Smooth muscle cell of the brain vasculature (primary cell): ENCODE measurements around the gene EEF1A1.
"Not testable (repeated sequence)": the region's sequence is repeated elsewhere in the genome, so short reads cannot be mapped to it uniquely, and the experiment has no call there.

ENCODE experiments used
- DNase-seq: peaks from one replicate; pipeline ENCODE4 v3.0.0-alpha.2; 2012; ENCODE audit warnings: low read depth, low spot score

Gene EEF1A1

DNA sequence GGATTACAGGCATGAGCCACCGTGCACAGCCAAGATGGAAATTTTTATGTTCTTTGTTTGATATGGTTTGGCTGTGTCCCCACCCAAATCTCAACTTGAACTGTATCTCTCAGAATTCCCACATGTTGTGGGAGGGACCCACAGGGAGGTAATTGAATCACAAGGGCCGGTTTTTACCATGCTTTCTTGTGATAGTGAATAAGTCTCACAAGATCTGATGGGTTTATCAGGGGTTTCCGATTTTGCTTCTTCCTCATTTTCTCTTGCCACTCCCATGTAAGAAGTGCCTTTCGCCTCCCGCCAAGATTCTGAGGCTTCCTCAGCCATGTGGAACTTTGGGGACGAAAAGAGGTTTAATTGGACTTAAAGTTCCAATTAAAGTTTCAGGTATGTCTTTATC, 14.6 kb downstream of the EEF1A1 start:
- DNase-seq, result no peak

DNA sequence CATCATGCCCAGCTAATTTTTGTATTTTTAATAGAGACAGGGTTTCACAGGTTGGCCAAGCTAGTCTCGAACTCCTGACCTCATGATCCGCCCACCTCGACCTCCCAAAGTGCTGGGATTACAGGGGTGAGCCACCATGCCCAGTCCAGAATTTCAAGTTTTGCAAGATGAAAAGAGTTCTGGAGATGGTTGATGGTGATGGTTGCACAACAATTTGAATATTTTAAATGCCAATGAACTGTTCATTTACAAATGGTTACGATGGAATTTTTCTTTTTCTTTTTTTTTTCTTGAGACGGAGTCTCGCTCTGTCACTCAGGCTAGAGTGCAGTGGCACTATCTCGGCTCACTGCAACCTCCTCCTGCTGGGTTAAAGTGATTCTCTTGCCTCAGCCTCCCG, 15.1 kb downstream of the EEF1A1 start:
- not testable (repeated sequence) for DNase-seq

- no peak for DNase-seq
Measured at GRCh38 chr6:73505142-73505541, 15.7 kb downstream of the EEF1A1 start.

DNA sequence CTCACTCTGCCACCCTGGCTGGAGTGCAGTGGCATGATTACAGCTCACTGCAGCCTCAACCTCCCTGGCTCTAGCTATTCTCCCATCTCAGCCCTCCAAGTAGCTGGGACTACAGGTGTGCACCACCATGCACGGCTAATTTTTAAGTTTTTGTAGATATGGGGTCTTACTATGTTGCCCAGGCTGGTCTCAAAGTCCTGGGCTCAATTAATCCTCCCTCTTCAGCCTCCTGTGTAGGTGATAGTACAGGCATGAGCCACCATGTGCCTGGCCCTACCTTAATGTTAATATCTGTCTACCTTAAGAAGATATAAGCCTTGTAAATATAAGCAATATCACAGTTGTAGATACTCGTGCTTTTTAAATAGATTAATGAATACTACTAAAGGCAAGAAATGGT, 16.7 kb downstream of the EEF1A1 start:
- no peak for DNase-seq

GRCh38 chr6:73503027-73503772, 17.6 kb downstream of the EEF1A1 start:
- no peak for DNase-seq

DNA sequence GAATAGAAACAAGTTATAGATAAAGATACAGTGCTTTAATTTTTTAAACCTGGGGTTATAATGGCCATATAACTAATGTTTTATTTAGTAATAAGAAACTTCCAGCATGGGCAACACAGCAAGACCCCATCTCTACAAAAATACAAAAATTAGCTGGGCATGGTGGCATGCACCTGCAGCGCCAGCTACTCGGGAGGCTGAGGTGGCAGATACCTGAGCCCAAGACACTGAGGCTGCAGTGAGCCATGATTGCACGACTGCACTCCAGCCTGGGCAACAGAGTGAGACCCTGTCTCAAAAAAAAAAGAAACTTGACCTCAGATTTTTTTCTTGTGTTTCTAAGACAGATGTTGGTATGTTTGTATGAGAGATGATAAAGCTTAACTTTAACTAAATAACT, 22.9 kb downstream of the EEF1A1 start:
- no peak for DNase-seq

DNA sequence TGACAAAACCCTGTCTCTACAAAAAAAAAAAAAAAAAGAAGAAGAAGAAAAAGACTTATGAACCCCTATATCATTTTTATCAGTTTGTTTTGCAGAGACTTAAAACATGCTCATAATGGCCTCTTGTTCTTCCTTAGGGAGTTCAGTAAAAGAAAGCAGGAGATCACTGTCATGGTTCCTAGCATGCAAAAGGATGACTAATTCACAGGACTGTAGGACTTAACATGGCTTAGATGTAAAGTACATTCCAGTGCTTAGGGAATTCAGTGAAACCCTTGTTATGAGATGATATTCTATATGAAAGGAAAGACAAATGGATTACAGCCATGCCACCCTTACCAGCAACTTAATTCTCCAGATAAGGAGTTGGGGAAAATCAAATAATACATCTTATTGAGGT, 29.5 kb downstream of the EEF1A1 start:
- DNase-seq, result no peak

GRCh38 chr6:73487473-73487872, 33.4 kb downstream of the EEF1A1 start:
- DNase-seq, result no peak

- DNase-seq, result no peak
Measured at GRCh38 chr6:73484438-73484837, 36.4 kb downstream of the EEF1A1 start.

GRCh38 chr6:73481969-73482368, 38.9 kb downstream of the EEF1A1 start:
- DNase-seq, result no peak

GRCh38 chr6:73477407-73477806, 43.4 kb downstream of the EEF1A1 start:
- DNase-seq, result no peak

DNA sequence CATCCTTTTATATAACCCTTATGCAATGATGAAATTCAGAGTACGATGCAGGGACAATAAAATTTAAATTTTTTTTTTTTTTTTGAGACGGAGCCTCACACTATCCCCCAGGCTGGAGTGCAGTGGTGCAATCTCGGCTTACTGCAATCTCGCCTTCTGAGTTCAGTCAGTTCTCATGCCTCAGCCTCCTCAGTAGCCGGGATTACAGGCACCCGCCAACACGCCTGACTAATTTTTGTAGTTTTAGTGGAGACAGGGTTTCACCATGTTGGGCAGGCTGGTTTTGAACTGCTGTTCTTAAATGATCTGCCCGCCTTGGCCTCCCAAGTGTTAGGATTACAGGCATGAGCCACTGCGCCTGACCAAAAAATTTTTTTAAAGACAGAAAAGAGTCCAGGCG, 44.1 kb downstream of the EEF1A1 start:
- DNase-seq, result no peak

DNA sequence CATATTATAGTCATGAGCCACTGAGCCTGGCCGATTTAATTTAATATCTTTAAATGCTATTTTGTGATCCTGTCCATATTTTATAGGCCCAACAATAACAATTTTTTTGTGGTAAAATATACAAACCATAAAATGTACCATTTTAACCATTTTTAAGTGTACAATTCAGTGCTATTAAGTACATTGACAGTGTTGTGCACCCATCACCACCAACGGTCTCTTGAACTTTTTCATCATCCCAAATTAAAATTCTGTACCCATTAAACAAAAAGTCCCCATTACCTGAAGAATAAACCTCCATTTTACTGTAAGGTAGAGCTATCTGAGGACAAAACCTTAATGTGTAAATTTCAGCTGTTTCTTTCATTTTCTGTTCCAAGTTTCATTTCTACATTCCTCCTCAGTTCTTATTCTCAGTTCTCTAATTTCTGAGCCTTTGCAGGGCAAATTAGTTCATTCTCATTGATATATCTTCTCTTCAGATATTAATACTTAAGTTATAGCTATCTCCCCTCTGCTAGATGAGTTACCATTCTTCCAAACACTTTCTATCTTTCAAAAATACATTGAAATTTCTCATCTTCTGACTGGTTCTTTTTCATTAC, 49.0 kb downstream of the EEF1A1 start:
- DNase-seq, result no peak
